SK-N-MC (cell line): ENCODE data around the gene OR2T10.
"Not testable (repeated sequence)": the region's sequence is repeated elsewhere in the genome, so short reads cannot be mapped to it uniquely, and the experiment has no call there.

Experiments used
- DNase-seq: peaks from one replicate; pipeline ENCODE4 v3.0.0-alpha.2; 2011; ENCODE audit warnings: low read depth, low spot score
- H3K27ac ChIP-seq: fragments of 200-600 bp; sonication (generic); 2 replicates; pipeline ENCODE4 v1.5.1; 2016; ENCODE audit warnings: mixed run types
- H3K36me3 ChIP-seq: fragments of 200-600 bp; sonication (generic); 2 replicates; pipeline ENCODE4 v1.6.1; 2017; ENCODE audit warnings: antibody characterized with exemption, low read length, mixed read lengths; ENCODE audit not compliant: insufficient read depth
- H3K4me3 ChIP-seq: fragments of 200-600 bp; sonication (generic); 2 replicates; pipeline ENCODE4 v1.5.1; 2016
- H3K9ac ChIP-seq: fragments of 200-600 bp; sonication (generic); 2 replicates; pipeline ENCODE4 v1.8.0; 2017; ENCODE audit warnings: mixed run types, mixed read lengths; ENCODE audit not compliant: insufficient read length
- H3K9me3 ChIP-seq: fragments of 200-600 bp; sonication (generic); 2 replicates; pipeline ENCODE4 v1.6.1; 2017; ENCODE audit warnings: low read depth, mild to moderate bottlenecking, antibody characterized with exemption, low read length, moderate library complexity, mixed read lengths
- EZH2 ChIP-seq: fragments of 200-600 bp; sonication (generic); IDR thresholded peaks from one replicate; pipeline ENCODE4 v1.6.1; 2017; ENCODE audit warnings: antibody characterized with exemption
- FOXP2 ChIP-seq: optimal IDR thresholded peaks from 2 replicates; pipeline ENCODE3; 2011; ENCODE audit warnings: mild to moderate bottlenecking, moderate library complexity; ENCODE audit not compliant: insufficient read depth; ENCODE audit errors: extremely low read length, control extremely low read depth
- POLR2AphosphoS5 ChIP-seq: IDR thresholded peaks from 2 replicates; pipeline ENCODE4 v1.6.1; 2012; ENCODE audit warnings: mild to moderate bottlenecking, low read depth, low read length, borderline replicate concordance

Gene OR2T10

GRCh38 chr1:248610301-248610700, 12.8 kb upstream of the OR2T10 start:
- Histone ChIP-seq H3K27ac (no peak overlapping the region), H3K4me3 (no peak overlapping the region), H3K9me3 (no peaks in the 10 kb centered on the region), H3K9ac (no peak overlapping the region), H3K36me3 (no peaks in the 10 kb centered on the region)
- no peak for DNase-seq
- TF ChIP-seq FOXP2 (no peak), EZH2 (no peak), POLR2AphosphoS5 (no peak)

- H3K36me3 ChIP-seq, result no peaks in the 10 kb centered on the region
- H3K4me3 ChIP-seq, result no peak overlapping the region
- no peak overlapping the region for H3K9ac ChIP-seq
- no peak overlapping the region for H3K27ac ChIP-seq
- DNase-seq, result no peak
- no peaks in the 10 kb centered on the region for H3K9me3 ChIP-seq
- TF ChIP-seq POLR2AphosphoS5 (no peak), EZH2 (no peak)
Observed at GRCh38 chr1:248599396-248599795, 1.9 kb upstream of the OR2T10 start.

DNA sequence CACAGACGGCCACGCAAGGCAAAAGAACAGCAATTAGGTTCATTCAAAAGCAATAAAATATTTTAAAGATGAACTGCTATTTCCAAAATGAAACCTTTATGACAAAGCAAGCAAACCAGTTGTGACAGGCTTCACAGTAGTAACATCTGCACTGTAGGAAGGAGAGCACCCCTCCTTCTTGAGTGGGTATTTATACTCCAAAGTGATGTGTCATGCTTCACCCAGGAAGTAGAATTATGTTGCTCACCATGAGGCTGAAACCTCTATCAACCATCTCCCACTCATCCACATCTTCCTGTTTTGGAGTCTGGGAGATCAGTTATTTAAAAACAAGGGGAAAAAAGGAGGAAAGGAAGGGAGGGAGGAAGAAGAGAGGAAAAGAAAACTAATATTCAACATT, 885 bp downstream of the OR2T10 start:
- no peak overlapping the region for H3K27ac ChIP-seq
- no peak overlapping the region for H3K4me3 ChIP-seq
- no peak for DNase-seq

GRCh38 chr1:248593226-248593625, 4.3 kb downstream of the OR2T10 start:
- Histone ChIP-seq H3K36me3 (no peaks in the 10 kb centered on the region), H3K4me3 (no peak overlapping the region), H3K9ac (no peak overlapping the region), H3K27ac (no peak overlapping the region), H3K9me3 (no peaks in the 10 kb centered on the region)
- no peak for DNase-seq
- TF ChIP-seq EZH2, result no peak
- TF ChIP-seq FOXP2, result no peak
- TF ChIP-seq POLR2AphosphoS5, result no peak

More for the DNA sequence above, 885 bp downstream of the OR2T10 start:
- Histone ChIP-seq H3K36me3 (no peaks in the 10 kb centered on the region), H3K9me3 (no peaks in the 10 kb centered on the region), H3K9ac (no peak overlapping the region)
- no peak for TF ChIP-seq POLR2AphosphoS5
- TF ChIP-seq FOXP2, result no peak
- TF ChIP-seq EZH2, result no peak

- H3K36me3 ChIP-seq, result no peaks in the 10 kb centered on the region
- DNase-seq, result no peak
- no peak overlapping the region for H3K9ac ChIP-seq
- TF ChIP-seq POLR2AphosphoS5, result no peak
- TF ChIP-seq EZH2, result no peak
- TF ChIP-seq FOXP2, result no peak
- H3K9me3 ChIP-seq, result no peaks in the 10 kb centered on the region
- no peak overlapping the region for H3K27ac ChIP-seq
- no peak overlapping the region for H3K4me3 ChIP-seq
Observed at GRCh38 chr1:248592655-248593054, 4.8 kb downstream of the OR2T10 start.

- Histone ChIP-seq H3K9ac (no peak overlapping the region), H3K36me3 (no peaks in the 10 kb centered on the region), H3K9me3 (no peaks in the 10 kb centered on the region), H3K27ac (no peak overlapping the region), H3K4me3 (no peak overlapping the region)
- TF ChIP-seq FOXP2, result no peak
- TF ChIP-seq POLR2AphosphoS5, result no peak
- TF ChIP-seq EZH2, result no peak
- no peak for DNase-seq
Observed at GRCh38 chr1:248590055-248590454, 7.4 kb downstream of the OR2T10 start.

DNA sequence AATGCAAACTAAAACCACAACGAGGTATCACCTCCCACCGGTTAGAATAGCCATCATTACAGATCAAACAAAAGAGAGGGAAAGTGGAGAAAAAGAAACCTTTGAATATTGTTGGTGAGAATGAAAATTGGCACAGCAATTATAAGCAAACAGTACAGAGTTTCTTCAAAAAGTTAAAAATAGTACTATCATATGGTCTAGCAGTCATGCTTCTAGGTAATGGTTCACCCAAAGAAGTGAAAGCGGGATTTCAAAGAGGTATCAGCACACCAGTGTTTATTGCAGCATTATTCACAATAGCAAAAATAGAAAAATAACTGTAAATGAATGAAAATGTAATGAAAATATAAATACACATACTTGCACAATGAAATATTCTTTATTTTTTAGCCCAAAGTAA, 8.2 kb downstream of the OR2T10 start:
- Histone ChIP-seq H3K36me3 (no peaks in the 10 kb centered on the region), H3K9ac (no peak overlapping the region), H3K9me3 (no peaks in the 10 kb centered on the region), H3K27ac (no peak overlapping the region), H3K4me3 (no peak overlapping the region)
- TF ChIP-seq FOXP2 (no peak), EZH2 (no peak), POLR2AphosphoS5 (no peak)
- DNase-seq, result no peak

DNA sequence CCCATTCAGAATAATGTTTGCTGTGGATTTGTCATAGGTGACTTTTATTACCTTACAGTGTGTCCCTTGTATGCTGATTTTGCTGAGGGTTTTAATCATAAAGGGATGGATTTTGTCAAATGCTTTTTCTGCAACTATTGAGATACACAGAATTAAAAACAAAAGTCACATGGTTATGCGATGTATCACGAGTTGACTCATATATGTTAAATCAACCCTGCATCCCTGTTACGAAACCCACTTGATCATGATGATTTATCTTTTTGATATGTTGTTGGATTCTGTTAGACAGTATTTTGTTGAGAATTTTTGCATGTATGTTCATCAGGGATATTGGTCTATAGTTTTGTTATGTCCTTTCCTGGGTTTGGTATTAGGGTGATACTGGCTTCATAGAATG, 12.2 kb downstream of the OR2T10 start:
- TF ChIP-seq FOXP2 (no peak), POLR2AphosphoS5 (no peak), EZH2 (no peak)
- no peak overlapping the region for H3K4me3 ChIP-seq
- no peak overlapping the region for H3K27ac ChIP-seq
- H3K9ac ChIP-seq, result no peak overlapping the region
- DNase-seq, result no peak
- H3K36me3 ChIP-seq, result no peaks in the 10 kb centered on the region
- H3K9me3 ChIP-seq, result no peaks in the 10 kb centered on the region

DNA sequence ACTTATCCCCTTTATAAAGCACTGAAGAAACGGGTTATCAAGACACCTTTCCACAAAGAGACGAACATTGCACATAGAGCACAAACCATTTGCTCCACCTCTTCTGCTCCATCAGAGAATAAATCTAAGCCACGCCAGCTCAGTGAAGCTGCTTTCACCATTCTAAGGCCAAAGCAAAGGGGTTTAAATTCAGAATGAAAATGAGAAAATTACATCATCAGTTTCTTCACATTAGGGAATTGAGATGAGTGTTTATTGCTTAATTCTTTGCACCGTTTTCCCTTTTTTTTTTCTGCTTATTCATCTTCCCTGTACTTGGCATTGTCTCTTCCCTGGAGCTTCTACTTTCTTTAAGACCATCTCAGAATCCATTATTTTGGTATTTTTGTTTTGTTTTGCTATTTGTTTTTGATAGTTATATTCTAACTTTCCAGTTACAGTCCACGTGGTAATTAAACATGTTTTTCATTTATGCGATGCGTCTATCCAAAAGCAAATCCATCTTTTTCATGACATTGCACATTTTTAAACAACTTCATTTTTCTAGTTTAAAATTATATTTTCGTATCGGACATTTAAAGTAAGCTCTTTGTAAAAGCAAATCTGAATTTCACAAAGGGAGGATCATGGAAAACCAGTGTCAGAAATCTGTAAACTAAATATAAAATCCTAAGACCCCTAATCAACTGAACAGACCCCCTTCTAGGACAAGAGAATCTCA, 21.1 kb downstream of the OR2T10 start:
- no peak overlapping the region for H3K9ac ChIP-seq
- TF ChIP-seq FOXP2, result no peak
- TF ChIP-seq EZH2, result no peak
- TF ChIP-seq POLR2AphosphoS5, result no peak
- no peaks in the 10 kb centered on the region for H3K36me3 ChIP-seq
- DNase-seq, result no peak
- H3K4me3 ChIP-seq, result no peak overlapping the region
- H3K27ac ChIP-seq, result no peak overlapping the region
- H3K9me3 ChIP-seq, result no peaks in the 10 kb centered on the region

- not testable (repeated sequence) for H3K9me3 ChIP-seq, DNase-seq, H3K9ac ChIP-seq, H3K36me3 ChIP-seq, H3K27ac ChIP-seq, H3K4me3 ChIP-seq
Observed at GRCh38 chr1:248574657-248575056, 22.8 kb downstream of the OR2T10 start, which contains the start of gene OR2T34. TSS of gene OR2T34 (minus strand) at chr1:248574757. CDS start at chr1:248574757, 0 bp downstream.

DNA sequence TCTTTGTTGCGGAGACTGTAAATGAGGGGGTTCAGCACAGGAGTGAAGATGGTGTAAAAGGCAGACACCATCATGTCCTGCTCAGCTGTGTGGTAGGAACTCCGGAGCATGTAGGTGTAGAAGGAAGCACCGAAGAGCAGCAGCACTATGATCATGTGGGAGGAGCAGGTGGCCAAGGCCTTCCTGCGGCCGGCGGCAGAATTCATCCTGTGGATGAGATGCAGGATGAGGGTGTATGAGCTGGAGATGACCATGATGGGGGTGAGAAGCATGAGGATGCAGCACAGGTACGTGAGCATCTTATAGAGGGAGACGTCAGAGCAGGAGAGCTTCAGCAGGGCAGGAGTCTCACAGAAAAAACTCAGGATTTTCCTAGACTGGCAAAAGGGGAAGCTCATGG, 23.6 kb downstream of the OR2T10 start:
- H3K9ac ChIP-seq, DNase-seq, H3K36me3 ChIP-seq, H3K4me3 ChIP-seq, H3K27ac ChIP-seq, H3K9me3 ChIP-seq: not testable (repeated sequence)

DNA sequence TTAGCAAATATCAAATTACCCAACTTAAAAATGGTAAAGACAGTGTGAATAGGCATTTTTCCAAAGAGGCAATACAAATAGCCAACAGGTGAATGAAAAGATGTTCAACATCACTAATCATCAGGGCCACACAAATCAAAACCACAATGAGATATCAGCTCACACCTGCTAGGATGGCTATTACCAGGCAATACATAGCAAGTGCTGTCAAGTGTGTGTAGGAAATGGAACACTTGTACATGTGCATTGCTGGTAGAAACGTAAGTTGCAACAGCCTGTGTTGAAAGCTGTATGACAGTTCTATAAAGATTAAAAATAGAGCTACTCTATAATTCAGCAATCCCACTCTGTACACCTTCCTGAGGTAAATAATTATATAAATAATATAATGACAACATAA, 25.5 kb downstream of the OR2T10 start:
- not testable (repeated sequence) for H3K9me3 ChIP-seq, DNase-seq, H3K27ac ChIP-seq, H3K36me3 ChIP-seq, H3K9ac ChIP-seq, H3K4me3 ChIP-seq

GRCh38 chr1:248570811-248571210, 26.7 kb downstream of the OR2T10 start:
- not testable (repeated sequence) for H3K4me3 ChIP-seq, H3K36me3 ChIP-seq, H3K9me3 ChIP-seq, H3K9ac ChIP-seq, H3K27ac ChIP-seq
- DNase-seq, result peak; percentile 30
